Measurements from ENCODE around the gene CPNE7.

DNA sequence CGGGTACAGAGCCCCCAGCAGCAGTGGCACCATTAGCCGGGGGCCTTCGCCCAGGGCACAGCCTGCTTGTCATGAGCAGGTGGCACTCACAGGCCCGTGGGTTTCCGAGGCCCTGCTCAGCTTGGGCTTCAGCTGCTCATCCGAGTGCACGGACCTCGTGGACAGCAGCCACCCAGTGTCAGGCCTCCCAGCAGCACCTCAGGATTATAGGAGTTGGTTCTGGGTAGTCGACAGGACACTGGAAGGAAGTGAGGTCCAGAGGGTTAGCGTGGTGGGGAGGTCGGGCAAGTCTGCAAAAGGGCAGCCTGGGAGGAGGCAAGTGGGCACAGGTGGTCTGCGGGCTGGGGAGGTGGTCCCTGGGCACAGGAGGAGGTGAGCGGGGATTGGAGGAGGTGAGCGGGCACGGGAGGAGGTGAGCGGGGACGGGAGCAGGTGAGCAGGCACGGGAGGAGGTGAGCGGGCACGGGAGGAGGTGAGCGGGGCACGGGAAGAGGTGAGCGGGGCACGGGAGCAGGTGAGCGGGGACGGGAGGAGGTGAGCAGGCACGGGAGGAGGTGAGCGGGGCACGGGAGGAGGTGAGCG, 5.1 kb upstream of the CPNE7 start:
- TF ChIP-seq, protein P1, sequence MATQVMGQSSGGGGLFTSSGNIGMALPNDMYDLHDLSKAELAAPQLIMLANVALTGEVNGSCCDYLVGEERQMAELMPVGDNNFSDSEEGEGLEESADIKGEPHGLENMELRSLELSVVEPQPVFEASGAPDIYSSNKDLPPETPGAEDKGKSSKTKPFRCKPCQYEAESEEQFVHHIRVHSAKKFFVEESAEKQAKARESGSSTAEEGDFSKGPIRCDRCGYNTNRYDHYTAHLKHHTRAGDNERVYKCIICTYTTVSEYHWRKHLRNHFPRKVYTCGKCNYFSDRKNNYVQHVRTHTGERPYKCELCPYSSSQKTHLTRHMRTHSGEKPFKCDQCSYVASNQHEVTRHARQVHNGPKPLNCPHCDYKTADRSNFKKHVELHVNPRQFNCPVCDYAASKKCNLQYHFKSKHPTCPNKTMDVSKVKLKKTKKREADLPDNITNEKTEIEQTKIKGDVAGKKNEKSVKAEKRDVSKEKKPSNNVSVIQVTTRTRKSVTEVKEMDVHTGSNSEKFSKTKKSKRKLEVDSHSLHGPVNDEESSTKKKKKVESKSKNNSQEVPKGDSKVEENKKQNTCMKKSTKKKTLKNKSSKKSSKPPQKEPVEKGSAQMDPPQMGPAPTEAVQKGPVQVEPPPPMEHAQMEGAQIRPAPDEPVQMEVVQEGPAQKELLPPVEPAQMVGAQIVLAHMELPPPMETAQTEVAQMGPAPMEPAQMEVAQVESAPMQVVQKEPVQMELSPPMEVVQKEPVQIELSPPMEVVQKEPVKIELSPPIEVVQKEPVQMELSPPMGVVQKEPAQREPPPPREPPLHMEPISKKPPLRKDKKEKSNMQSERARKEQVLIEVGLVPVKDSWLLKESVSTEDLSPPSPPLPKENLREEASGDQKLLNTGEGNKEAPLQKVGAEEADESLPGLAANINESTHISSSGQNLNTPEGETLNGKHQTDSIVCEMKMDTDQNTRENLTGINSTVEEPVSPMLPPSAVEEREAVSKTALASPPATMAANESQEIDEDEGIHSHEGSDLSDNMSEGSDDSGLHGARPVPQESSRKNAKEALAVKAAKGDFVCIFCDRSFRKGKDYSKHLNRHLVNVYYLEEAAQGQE (IDR thresholded peaks at IDR 0.05; ENCODE audit: low read depth): no peak
- TF ChIP-seq EP300 (IDR thresholded peaks at IDR 0.05; ENCODE audit: borderline replicate concordance) (no peak), TCF12 (IDR thresholded peaks at IDR 0.05; ENCODE audit: low read depth) (no peak), CEBPB (IDR thresholded peaks at IDR 0.05) (no peak), CREB1 (IDR thresholded peaks at IDR 0.05; ENCODE audit: low read depth) (no peak), ZBTB7A (IDR thresholded peaks at IDR 0.05; ENCODE audit: low read depth) (no peak), RAD21 (IDR thresholded peaks at IDR 0.05; ENCODE audit: low read depth) (no peak), YY1 (IDR thresholded peaks at IDR 0.05; ENCODE audit: low read depth) (no peak), TEAD4 (IDR thresholded peaks at IDR 0.05) (no peak), EGR1 (IDR thresholded peaks at IDR 0.05) (no peak), NFIC (IDR thresholded peaks at IDR 0.05) (no peak)
- TF ChIP-seq, protein P2, sequence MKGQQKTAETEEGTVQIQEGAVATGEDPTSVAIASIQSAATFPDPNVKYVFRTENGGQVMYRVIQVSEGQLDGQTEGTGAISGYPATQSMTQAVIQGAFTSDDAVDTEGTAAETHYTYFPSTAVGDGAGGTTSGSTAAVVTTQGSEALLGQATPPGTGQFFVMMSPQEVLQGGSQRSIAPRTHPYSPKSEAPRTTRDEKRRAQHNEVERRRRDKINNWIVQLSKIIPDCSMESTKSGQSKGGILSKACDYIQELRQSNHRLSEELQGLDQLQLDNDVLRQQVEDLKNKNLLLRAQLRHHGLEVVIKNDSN (IDR thresholded peaks at IDR 0.05): no peak

Data from Ishikawa (cell line).